A673 (cell line): ENCODE results near the gene CARS2.

Experiments used
- CTCF ChIP-seq: fragments of 300-800, 200-600 bp; sonication (generic); conservative IDR thresholded peaks from 2 replicates; pipeline ENCODE4 v1.5.1; 2017; ENCODE audit warnings: low read depth, mild to moderate bottlenecking, antibody characterized with exemption, low read length, moderate library complexity, mixed read lengths
- EZH2 ChIP-seq: fragments of 200-600 bp; sonication (generic); IDR thresholded peaks from 2 replicates; pipeline ENCODE4 v1.6.1; 2017; ENCODE audit warnings: borderline replicate concordance, low read depth, mild to moderate bottlenecking, mixed read lengths, antibody characterized with exemption, low read length; ENCODE audit not compliant: poor library complexity, severe bottlenecking

GRCh38 chr13:110646442-110647364, 59.2 kb downstream of the CARS2 start:
- no peak for TF ChIP-seq CTCF
- TF ChIP-seq EZH2, result no peak
